ENCODE measurements around the gene FBLN5.
"Not testable (repeated sequence)": the region's sequence is repeated elsewhere in the genome, so short reads cannot be mapped to it uniquely, and the experiment has no call there.

FBLN5 gene

GRCh38 chr14:91904483-91904882 is 43.0 kb downstream of the FBLN5 start:
- DNase-seq: no peak

GRCh38 chr14:91903070-91903469 is 44.4 kb downstream of the FBLN5 start:
- no peak for DNase-seq

- DNase-seq: no peak
Observed at GRCh38 chr14:91902336-91902735, 45.2 kb downstream of the FBLN5 start.

DNA sequence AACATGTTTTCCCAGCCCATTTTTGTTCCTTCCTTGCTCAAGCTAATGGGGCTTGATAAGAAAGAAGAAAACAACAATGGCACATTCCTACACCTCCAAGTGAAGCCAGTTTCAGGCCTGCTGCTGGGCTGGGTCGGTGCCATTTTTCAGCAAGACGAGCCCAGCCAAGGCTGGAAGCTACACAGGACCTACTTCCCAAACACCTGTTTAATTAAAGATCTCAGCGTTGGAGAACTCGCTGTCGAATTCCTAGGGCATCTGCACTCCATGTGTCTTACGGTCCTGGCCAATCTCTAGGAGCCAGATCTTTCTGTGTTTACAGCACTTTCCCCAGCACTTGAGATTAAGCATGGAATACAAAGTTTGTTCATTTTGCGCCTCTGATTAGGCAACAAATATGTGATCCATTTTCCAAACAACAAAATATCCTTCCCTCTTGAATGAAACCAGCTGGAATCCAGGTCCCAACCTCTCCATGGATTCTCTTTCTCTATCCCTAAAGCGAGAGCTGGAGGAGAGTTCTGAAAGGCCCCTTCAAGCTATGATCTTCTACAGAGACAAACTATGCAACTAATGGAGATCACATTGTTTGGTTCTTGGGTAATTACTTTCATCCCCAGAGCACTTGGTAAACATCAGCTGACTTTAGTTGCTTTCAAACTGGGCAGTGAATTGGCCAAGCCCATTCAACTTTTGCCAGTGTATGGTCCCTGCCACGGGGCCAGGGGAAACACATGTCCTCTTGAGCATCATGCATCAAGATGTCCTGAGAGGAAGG is 45.9 kb downstream of the FBLN5 start:
- no peak for DNase-seq

- DNase-seq: no peak
Observed at GRCh38 chr14:91899806-91900205, 47.7 kb downstream of the FBLN5 start.

- peak in 1 of 14 donors; percentile 16 for DNase-seq
Observed at GRCh38 chr14:91899213-91899612, 48.3 kb downstream of the FBLN5 start.

- DNase-seq: no peak
Observed at GRCh38 chr14:91898372-91898771, 49.1 kb downstream of the FBLN5 start.

DNA sequence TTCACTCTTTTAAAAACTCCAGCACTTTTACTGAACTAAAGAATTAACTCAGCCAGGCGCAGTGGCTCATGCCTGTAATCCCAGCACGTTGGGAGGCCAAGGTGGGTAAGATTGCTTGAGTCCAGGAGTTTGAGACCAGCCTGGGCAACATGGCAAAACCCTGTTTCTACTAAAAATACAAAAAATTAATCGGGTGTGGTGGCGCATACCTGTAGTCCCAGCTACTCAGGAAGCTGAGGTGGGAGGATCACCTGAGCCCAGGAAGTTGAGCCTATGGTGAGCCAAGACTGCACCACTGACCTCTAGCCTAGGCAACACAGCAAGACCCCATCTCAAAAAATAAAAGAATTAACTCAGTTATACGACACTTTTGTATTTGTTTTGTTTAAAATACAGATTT is 49.8 kb downstream of the FBLN5 start:
- DNase-seq: not testable (repeated sequence)

- peak in 11 of 14 donors; percentile 20 to 74 (median 46) for DNase-seq
Observed at GRCh38 chr14:91897106-91897701, 50.3 kb downstream of the FBLN5 start.

DNA sequence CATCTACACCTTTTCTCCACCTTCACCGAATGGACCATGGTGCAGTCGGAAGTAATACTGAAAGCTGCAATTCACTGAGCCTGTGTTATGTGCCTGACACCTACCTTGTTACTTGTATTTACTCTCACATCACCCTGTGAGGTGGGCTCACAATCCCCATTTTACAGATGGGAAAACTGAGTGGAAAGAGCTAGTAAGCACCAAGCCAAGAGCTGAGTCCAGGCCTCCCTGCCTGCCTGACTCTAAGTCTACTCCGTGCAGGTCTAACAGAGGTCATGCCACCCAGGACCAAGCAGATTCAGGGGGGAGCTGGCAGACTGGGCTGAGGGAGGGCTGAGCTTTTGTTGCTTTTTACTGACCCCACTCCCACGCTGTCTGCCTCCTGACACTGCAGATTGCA is 51.1 kb downstream of the FBLN5 start:
- no peak for DNase-seq

- no peak for DNase-seq
Observed at GRCh38 chr14:91893669-91894068, 53.8 kb downstream of the FBLN5 start.

GRCh38 chr14:91893007-91893406 is 54.5 kb downstream of the FBLN5 start:
- peak in 1 of 14 donors; percentile 9 for DNase-seq

DNA sequence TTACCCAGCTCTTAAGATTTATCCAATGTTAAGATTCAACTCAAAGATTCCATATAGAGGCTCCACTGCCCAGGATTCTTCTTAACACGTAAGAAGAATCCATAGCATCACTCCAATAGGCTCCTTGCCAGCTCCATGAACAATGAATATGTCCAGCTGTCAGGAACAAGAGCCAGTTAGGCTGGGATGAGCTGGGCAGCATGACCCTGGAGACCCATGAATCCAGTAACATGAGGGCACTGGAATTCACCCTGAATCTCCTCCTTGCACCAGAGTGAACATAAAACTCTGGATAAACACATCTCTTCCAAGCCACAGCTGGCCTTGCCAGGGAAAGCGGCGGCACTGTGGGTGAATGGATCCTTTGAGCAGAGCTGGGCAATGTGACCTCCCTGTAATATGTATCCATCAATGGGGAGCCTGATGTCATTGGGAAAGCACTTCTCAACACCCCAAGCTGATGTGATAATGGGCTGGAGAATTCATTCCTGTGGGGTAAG is 55.7 kb downstream of the FBLN5 start:
- peak in 13 of 14 donors; percentile 3 to 79 (median 66) for DNase-seq

DNA sequence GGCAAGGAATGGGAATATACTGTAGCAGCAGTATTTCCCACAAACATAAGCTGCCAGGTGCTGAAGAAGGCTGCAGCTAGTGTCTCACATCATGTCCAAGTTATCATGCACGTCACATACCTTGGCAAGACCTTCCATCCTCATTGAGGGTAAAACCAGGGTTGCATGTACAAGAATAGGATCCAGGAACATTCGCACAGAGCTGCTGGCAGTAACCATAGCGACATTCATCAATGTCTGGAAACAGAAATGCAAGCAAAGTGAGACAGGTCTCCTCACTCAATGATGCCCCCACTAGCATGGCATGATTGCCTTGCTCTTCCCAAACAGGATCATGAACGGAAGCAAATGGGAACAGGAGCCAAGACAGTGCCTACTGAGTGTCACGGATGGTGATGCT is 56.4 kb downstream of the FBLN5 start:
- peak in 8 of 14 donors; percentile 1 to 65 (median 26) for DNase-seq

DNA sequence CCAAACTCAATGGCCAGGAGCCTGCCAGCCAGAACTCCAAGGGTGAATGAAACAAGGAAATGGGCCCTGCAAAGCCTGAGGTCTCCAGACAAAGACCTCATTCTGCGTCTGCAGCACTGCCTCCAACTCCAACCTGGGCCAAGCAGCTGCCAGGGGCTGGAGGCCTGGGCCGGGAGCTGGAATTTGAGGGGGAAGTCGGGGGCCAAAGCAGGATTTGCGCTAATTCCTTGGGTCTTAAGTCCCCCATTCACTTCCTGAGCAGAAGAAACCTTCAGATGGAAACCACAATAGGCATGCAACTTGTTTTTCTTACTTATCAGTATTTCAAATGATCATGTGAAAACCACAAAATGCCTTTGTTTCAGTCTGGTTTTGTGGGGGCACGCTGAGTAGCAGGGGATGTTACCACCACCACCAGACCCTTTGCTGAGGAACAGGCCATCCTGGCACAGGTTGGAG is 57.2 kb downstream of the FBLN5 start:
- peak in 9 of 14 donors; percentile 10 to 62 (median 40) for DNase-seq

DNA sequence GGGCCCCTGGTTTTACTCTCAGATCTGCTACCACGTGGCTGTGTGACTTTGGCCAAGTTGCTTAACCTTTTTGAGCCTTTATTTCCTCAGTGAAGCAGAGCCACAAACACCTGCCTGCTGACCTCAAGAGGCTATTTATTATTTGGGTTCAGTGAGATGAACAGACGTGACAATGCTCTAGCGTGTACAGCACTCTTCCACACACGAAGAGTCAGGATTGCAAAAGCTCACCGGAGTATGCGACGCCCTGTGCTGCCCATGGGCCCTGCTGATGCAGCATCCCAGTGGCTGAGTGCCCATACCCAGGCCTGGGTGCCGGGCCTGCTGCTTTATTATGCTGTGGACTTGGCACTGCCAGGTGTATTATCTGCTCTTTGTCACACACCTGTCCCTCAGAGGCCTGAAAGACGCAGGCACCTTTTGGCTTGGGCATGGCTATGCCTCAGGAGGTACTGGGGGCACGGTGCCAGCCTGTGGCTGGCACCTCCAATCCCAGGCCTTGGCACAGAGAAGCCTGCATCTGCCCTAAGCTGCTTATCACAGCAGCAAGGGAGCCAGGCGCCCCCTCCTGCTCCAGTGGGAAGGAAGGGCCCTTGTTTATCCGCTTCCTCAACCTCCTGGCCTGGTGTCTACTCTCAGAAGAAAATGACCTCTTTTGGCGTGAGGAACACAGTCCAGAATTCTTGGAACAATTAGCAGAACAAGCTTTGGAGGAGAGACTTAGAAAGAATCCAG is 57.9 kb downstream of the FBLN5 start:
- DNase-seq: peak in 8 of 14 donors; percentile 8 to 62 (median 42)

DNA sequence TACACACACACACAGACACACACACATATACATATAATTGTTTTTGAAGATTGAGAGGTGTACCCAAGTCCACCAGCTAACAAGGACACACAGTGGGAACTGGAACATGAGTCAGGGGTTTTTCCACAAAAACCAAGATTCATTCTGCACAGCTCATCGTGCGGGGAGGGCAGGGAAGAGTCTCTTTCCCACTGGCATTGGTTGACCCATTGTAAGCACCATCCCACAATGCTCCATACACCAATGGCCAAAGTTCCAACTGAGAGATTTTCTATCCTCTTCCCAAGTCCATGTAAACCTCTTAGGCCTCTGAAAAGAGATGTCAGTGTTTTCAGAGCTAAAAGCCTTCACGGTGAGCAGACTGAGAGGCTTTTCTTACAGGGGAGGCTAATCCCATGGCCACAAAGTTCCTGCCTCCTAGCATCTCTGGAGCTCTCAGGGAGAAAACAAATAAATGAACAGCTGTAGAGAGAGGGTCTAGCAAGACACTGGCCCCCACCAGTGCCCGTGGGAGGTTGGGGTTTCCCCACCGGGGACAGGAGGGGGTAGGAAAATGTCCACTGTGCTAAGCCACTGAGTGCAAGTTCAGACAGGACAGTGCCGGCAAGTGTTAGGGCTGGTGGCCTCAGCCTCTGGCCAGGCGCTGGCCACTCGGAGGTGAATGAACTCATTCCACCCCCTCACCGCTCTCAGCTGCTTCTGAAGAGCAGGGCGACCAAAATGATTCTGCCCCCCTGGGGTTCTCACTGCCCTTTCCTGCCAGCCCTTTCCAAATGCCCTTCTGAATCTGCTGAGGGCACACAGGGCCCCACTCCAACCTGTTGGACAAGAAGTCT is 58.6 kb downstream of the FBLN5 start:
- peak in 4 of 14 donors; percentile 19 to 27 (median 23) for DNase-seq

DNA sequence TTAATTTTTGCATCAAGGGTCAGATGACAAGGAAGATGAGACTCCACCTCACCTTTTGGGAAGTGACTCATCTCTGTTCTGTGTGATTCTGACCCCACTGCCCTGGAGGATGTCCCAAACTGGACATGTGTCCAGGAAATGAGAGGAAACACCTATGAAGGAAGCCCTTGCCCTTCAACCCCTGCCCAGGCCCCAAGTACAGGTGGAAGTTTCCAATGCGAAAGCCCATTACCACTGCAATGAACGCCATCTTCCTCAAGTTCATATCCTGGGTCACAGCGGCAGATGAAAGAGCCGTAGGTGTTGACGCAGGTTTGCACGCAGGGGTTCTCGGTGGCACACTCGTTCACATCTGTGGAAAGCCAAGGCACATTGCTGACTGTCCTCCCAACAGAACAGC is 60.5 kb downstream of the FBLN5 start:
- DNase-seq: no peak

- no peak for DNase-seq
Observed at GRCh38 chr14:91885839-91886238, 61.7 kb downstream of the FBLN5 start.

DNA sequence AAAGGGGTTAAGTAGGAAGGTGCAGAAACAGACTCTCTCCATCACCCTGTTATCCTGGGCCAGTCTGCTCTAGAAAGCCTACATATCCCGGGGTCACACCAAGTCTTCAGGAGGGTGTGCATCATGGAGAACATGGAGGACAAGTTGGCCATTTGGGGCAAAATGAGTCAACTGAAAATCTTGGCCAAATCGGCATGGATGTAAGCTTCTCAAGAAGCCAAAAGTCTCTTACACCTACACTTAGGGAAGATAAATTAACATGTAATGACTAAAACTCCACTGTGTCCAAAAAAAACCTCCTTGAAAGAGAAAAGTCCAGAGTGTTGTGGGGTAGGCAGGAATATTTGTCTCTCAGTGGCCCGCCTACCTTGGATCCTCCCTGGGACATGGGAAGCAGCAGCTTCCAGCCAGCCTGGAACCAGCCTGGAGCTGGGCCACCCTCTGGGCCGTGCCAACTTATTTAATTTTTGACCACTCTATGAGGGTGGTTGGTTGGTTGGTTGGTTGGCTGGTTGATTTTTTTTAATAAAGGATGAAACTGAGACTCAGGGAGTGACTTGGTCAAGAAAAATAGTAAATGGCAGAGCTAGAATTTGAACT is 62.3 kb downstream of the FBLN5 start:
- no peak for DNase-seq

- DNase-seq: no peak
Observed at GRCh38 chr14:91884664-91885063, 62.8 kb downstream of the FBLN5 start.

GRCh38 chr14:91883753-91884152 is 63.7 kb downstream of the FBLN5 start:
- peak in 1 of 14 donors; percentile 18 for DNase-seq
